IMR-90 (cell line): Measurements from ENCODE around the gene ITLN2. TPM values are rescaled to one million over a fixed set of nuclear protein-coding genes. Genes with fewer than 3 reads are reported as not detected.

ENCODE experiments used
- ATAC-seq: fragments of 200-7000 bp; cut with Tn5 transposase; 2 replicates; pipeline ENCODE4 v1.9.1; 2020; ENCODE audit warnings: low read depth, mild to moderate bottlenecking, moderate library complexity
- BruUV-seq: library from RNA; stranded (reverse); fragments of 400-500 nt; replicated peaks from 2 replicates; lab custom pipeline; 2021; lab: Mats Ljungman, UMichigan
- CTCF ChIA-PET: fragments of 300-600 bp; formaldehyde crosslinking; extraction: SDS; loops from one replicate; lab custom pipeline; 2021; ENCODE audit warnings: antibody characterized with exemption; lab: Yijun Ruan, JAX
- POLR2A ChIA-PET: fragments of 300-600 bp; sonication (Branson Sonifier 250); formaldehyde crosslinking; loops from one replicate; lab custom pipeline; 2022; ENCODE audit warnings: antibody characterized with exemption; ENCODE audit not compliant: unreplicated experiment; lab: Charles Lee
- DNase-seq: peaks from one replicate; pipeline ENCODE4 v3.0.0; 2013
- H2AFZ ChIP-seq: replicated peaks from 2 replicates; pipeline ENCODE3; 2013; ENCODE audit warnings: low read length, mild to moderate bottlenecking; ENCODE audit not compliant: poor library complexity
- H2AK5ac ChIP-seq: 2 replicates; pipeline ENCODE4 v1.6.1; 2013; ENCODE audit warnings: low read depth, low read length, inconsistent platforms
- H2AK9ac ChIP-seq: replicated peaks from 2 replicates; pipeline ENCODE3; 2013; ENCODE audit warnings: mild to moderate bottlenecking, low read depth, low read length, moderate library complexity; ENCODE audit not compliant: poor library complexity
- H2BK120ac ChIP-seq: 2 replicates; pipeline ENCODE4 v1.6.1; 2013; ENCODE audit warnings: low read depth, low read length, inconsistent platforms
- H2BK15ac ChIP-seq: 3 replicates; pipeline ENCODE4 v1.6.1; 2013; ENCODE audit warnings: low read depth, low read length, inconsistent platforms
- H2BK20ac ChIP-seq: 2 replicates; pipeline ENCODE4 v1.6.1; 2013; ENCODE audit warnings: low read depth, mild to moderate bottlenecking, inconsistent platforms, low read length, moderate library complexity
- H2BK5ac ChIP-seq: 2 replicates; pipeline ENCODE4 v1.6.1; 2013; ENCODE audit warnings: mild to moderate bottlenecking, low read depth, low read length, inconsistent platforms; ENCODE audit not compliant: poor library complexity, severe bottlenecking
- H3K14ac ChIP-seq: replicated peaks from 2 replicates; pipeline ENCODE4 v1.6.1; 2013; ENCODE audit warnings: low read depth, low read length, inconsistent platforms
- H3K18ac ChIP-seq: 2 replicates; pipeline ENCODE4 v1.6.1; 2013; ENCODE audit warnings: low read depth, low read length, control low read depth
- H3K23ac ChIP-seq: 2 replicates; pipeline ENCODE4 v1.6.1; 2013; ENCODE audit warnings: low read depth, low read length, inconsistent platforms
- H3K27ac ChIP-seq: 2 replicates; pipeline ENCODE4 v1.5.1; 2013; ENCODE audit warnings: mild to moderate bottlenecking, control low read depth, low read length; ENCODE audit not compliant: insufficient read depth
- H3K27me3 ChIP-seq: 2 replicates; pipeline ENCODE4 v1.6.1; 2013; ENCODE audit warnings: low read length; ENCODE audit not compliant: control insufficient read depth, insufficient read depth
- H3K36me3 ChIP-seq: 2 replicates; pipeline ENCODE4 v1.6.1; 2013; ENCODE audit warnings: low read length, mixed read lengths; ENCODE audit not compliant: control insufficient read depth, insufficient read depth
- H3K4ac ChIP-seq: 2 replicates; pipeline ENCODE4 v1.6.1; 2013; ENCODE audit warnings: low read depth, low read length, inconsistent platforms
- H3K4me1 ChIP-seq: 2 replicates; pipeline ENCODE4 v1.6.1; 2013; ENCODE audit warnings: low read length, mixed read lengths; ENCODE audit not compliant: control insufficient read depth, insufficient read depth
- H3K4me2 ChIP-seq: 2 replicates; pipeline ENCODE4 v1.6.1; 2013; ENCODE audit warnings: low read depth, mild to moderate bottlenecking, control low read depth, low read length, moderate library complexity
- H3K4me3 ChIP-seq: 2 replicates; pipeline ENCODE4 v1.5.1; 2013; ENCODE audit warnings: low read depth, mild to moderate bottlenecking, control low read depth, low read length, moderate library complexity; ENCODE audit not compliant: insufficient read depth
- H3K56ac ChIP-seq: 2 replicates; pipeline ENCODE4 v1.6.1; 2013; ENCODE audit warnings: low read length, inconsistent platforms; ENCODE audit not compliant: insufficient read depth; ENCODE audit errors: extremely low read depth
- H3K79me1 ChIP-seq, 2 experiments: 2 replicates each; pipeline ENCODE4 v1.6.1; 2013; ENCODE audit warnings: low read length in 2 of 2, inconsistent platforms in 1 of 2, low read depth in 1 of 2
- H3K9ac ChIP-seq: 2 replicates; pipeline ENCODE4 v1.6.1; 2013; ENCODE audit warnings: low read depth, low read length, control low read depth
- H3K9me1 ChIP-seq: 2 replicates; pipeline ENCODE4 v1.6.1; 2013; ENCODE audit warnings: low read length, inconsistent platforms; ENCODE audit not compliant: insufficient read depth
- H3K9me3 ChIP-seq: 2 replicates; pipeline ENCODE4 v1.6.1; 2013; ENCODE audit warnings: low read length; ENCODE audit not compliant: control insufficient read depth, insufficient read depth
- H4K20me1 ChIP-seq: 2 replicates; pipeline ENCODE4 v1.6.1; 2013; ENCODE audit warnings: low read length, inconsistent platforms; ENCODE audit not compliant: insufficient read depth
- H4K5ac ChIP-seq: 2 replicates; pipeline ENCODE4 v1.6.1; 2013; ENCODE audit warnings: mild to moderate bottlenecking, low read depth, low read length, control low read depth
- H4K8ac ChIP-seq, 2 experiments: 2 replicates each; pipeline ENCODE4 v1.6.1; 2013; ENCODE audit warnings: low read depth in 2 of 2, low read length in 2 of 2, control low read depth in 1 of 2, inconsistent platforms in 1 of 2
- H4K91ac ChIP-seq: 2 replicates; pipeline ENCODE4 v1.6.1; 2013; ENCODE audit warnings: low read depth, low read length, inconsistent platforms; ENCODE audit not compliant: insufficient read depth
- BHLHE40 ChIP-seq: fragments of 150-350 bp; IDR thresholded peaks from 2 replicates; pipeline ENCODE4 v1.6.1; 2016; ENCODE audit warnings: mild to moderate bottlenecking, low read depth, low read length
- CEBPB ChIP-seq: IDR thresholded peaks from 2 replicates; pipeline ENCODE4 v1.6.1; 2012; ENCODE audit warnings: low read depth, low read length, improper control_type of control experiment
- CHD1 ChIP-seq: IDR thresholded peaks from 2 replicates; pipeline ENCODE4 v1.6.1; 2012; ENCODE audit warnings: low read depth, low read length, improper control_type of control experiment
- CTCF ChIP-seq: conservative IDR thresholded peaks from 2 replicates; pipeline ENCODE4 v1.5.1; 2012; ENCODE audit warnings: mild to moderate bottlenecking, low read depth, low read length, improper control_type of control experiment
- ELK1 ChIP-seq: fragments of 150-350 bp; IDR thresholded peaks from 2 replicates; pipeline ENCODE4 v1.6.1; 2016; ENCODE audit warnings: low read depth, mild to moderate bottlenecking, low read length, moderate library complexity, borderline replicate concordance
- FOS ChIP-seq: fragments of 150-350 bp; IDR thresholded peaks from 2 replicates; pipeline ENCODE4 v1.6.1; 2016; ENCODE audit warnings: low read depth, low read length
- MAFK ChIP-seq: IDR thresholded peaks from 2 replicates; pipeline ENCODE4 v1.6.1; 2012; ENCODE audit warnings: low read depth, low read length, improper control_type of control experiment
- NFE2L2 ChIP-seq: fragments of 150-350 bp; IDR thresholded peaks from 2 replicates; pipeline ENCODE4 v1.6.1; 2016; ENCODE audit warnings: low read depth, mild to moderate bottlenecking, low read length
- POLR2A ChIP-seq: IDR thresholded peaks from 2 replicates; pipeline ENCODE4 v1.6.1; 2012; ENCODE audit warnings: mild to moderate bottlenecking, low read depth, low read length
- RAD21 ChIP-seq: IDR thresholded peaks from 2 replicates; pipeline ENCODE4 v1.6.1; 2012; ENCODE audit warnings: low read length, improper control_type of control experiment
- RCOR1 ChIP-seq: IDR thresholded peaks from 2 replicates; pipeline ENCODE4 v1.6.1; 2012; ENCODE audit warnings: mild to moderate bottlenecking, low read length, improper control_type of control experiment; ENCODE audit not compliant: insufficient replicate concordance
- SMC3 ChIP-seq: fragments of 150-350 bp; IDR thresholded peaks from 2 replicates; pipeline ENCODE4 v1.6.1; 2016; ENCODE audit warnings: low read depth, mild to moderate bottlenecking, antibody characterized with exemption, low read length, moderate library complexity
- WGBS, 2 experiments: methylation state at CpG; one replicate each; pipeline versions ENCODE4 v1.1.5 to v1.1.7; 2013; ENCODE audit warnings: missing lambda C conversion rate in 2 of 2; ENCODE audit not compliant: insufficient read length in 1 of 2; ENCODE audit errors: extremely low coverage in 2 of 2; 5-methylcytosine and 5-hydroxymethylcytosine counted together
- dilution Hi-C: fragments of 300-500 bp; cut with HindIII; formaldehyde crosslinking; loops from one replicate; pipeline ENCODE4 v1.14.3; 2018; ENCODE audit warnings: low sequenced_read_pairs; ENCODE audit not compliant: unreplicated experiment
- in situ Hi-C: fragments of 300-500 bp; cut with MboI; formaldehyde crosslinking; loops from 3 replicates; pipeline ENCODE4 v1.14.3; 2019; ENCODE audit warnings: low sequenced_read_pairs, inconsistent platforms, mixed read lengths
- intact Hi-C: fragments of 100-400 bp; cut with micrococcal nuclease; formaldehyde crosslinking; loops from 2 replicates; pipeline ENCODE4 v1.10.0; 2022
- polyA plus RNA-seq, 3 experiments: library from polyadenylated mRNA; depleted of rRNA; stranded (reverse); fragments of >200 nt; gene quantifications; 2 replicates each; pipeline ENCODE4 v1.2.3, GENCODE V29; 2012; ENCODE audit warnings: low replicate concordance in 1 of 3
- total RNA-seq: library from RNA; depleted of rRNA; stranded (reverse); fragments of >200 nt; gene quantifications from 2 replicates; pipeline ENCODE4 v1.2.3, GENCODE V29; 2012

The ITLN2 gene
- total and polyA plus RNA-seq, 2 of the 4 experiments (the other 2 are of a cell fraction): not detected

GRCh38 chr1:160924791-160925651 is 29.6 kb downstream of the ITLN2 start:
- no peak overlapping the region for H4K5ac ChIP-seq
- no peak overlapping the region for H4K8ac ChIP-seq
- H4K91ac ChIP-seq: no peak overlapping the region
- H2BK15ac ChIP-seq: no peak overlapping the region
- H3K18ac ChIP-seq: no peak overlapping the region
- H3K27me3 ChIP-seq: no peaks in the 10 kb centered on the region
- in situ Hi-C loops: no loop called here
- H3K56ac ChIP-seq: no peak overlapping the region
- H3K9ac ChIP-seq: no peak overlapping the region
- BruUV-seq: no TSS peak
- H3K14ac ChIP-seq: no peak overlapping the region
- H2BK20ac ChIP-seq: no peak overlapping the region
- no peak for ATAC-seq
- H3K4me3 ChIP-seq: no peak overlapping the region
- H2AK9ac ChIP-seq: no peak overlapping the region
- H2AK5ac ChIP-seq: no peak overlapping the region
- H4K20me1 ChIP-seq: no peaks in the 10 kb centered on the region
- TF ChIP-seq POLR2A (no peak), ELK1 (no peak), CTCF (no peak), SMC3 (no peak), MAFK (no peak), NFE2L2 (no peak), CEBPB (no peak), FOS (no peak), BHLHE40 (no peak), CHD1 (no peak), RAD21 (no peak), RCOR1 (no peak)
- no peak for DNase-seq
- H3K9me3 ChIP-seq: no peaks in the 10 kb centered on the region
- no peak overlapping the region for H3K27ac ChIP-seq
- no peak overlapping the region for H3K4me2 ChIP-seq
- WGBS, 2 experiments: no CpG with 5 or more reads among the region's 7 CpGs
- no peaks in the 10 kb centered on the region for H3K9me1 ChIP-seq
- ChIA-PET CTCF (no interaction called here), POLR2A (no interaction called here)
- no peak overlapping the region for H3K4ac ChIP-seq
- H2BK120ac ChIP-seq: no peak overlapping the region
- no peaks in the 10 kb centered on the region for H3K36me3 ChIP-seq
- dilution Hi-C loops: no loop called here
- H2AFZ ChIP-seq: no peak overlapping the region
- no peak overlapping the region for H2BK5ac ChIP-seq
- intact Hi-C loops: no loop called here
- H3K4me1 ChIP-seq: no peaks in the 10 kb centered on the region
- H3K79me1 ChIP-seq: no peaks in the 10 kb centered on the region
- no peak overlapping the region for H3K23ac ChIP-seq
